Neural crest cell (in vitro differentiated cells): ENCODE results near the gene RAP1B. TPM values are rescaled to one million over a fixed set of nuclear protein-coding genes. Genes with fewer than 3 reads are reported as not detected.

Experiments
- DNase-seq: peaks from one replicate; pipeline ENCODE4 v3.0.0; 2021; ENCODE audit warnings: low read depth, mixed read lengths, low spot score
- H3K27ac Mint-ChIP-seq: one replicate; pipeline ENCODE4 v1.8.0; 2021; ENCODE audit warnings: mild to moderate bottlenecking, mixed read lengths; ENCODE audit not compliant: unreplicated experiment
- H3K27me3 Mint-ChIP-seq: 2 replicates; pipeline ENCODE4 v1.8.0; 2021; ENCODE audit warnings: low read depth, mild to moderate bottlenecking, mixed read lengths
- H3K36me3 Mint-ChIP-seq: 2 replicates; pipeline ENCODE4 v1.8.0; 2021; ENCODE audit warnings: low read depth, mild to moderate bottlenecking, mixed read lengths
- H3K4me1 Mint-ChIP-seq: 2 replicates; pipeline ENCODE4 v1.8.0; 2021; ENCODE audit warnings: mixed read lengths
- H3K4me3 Mint-ChIP-seq: one replicate; pipeline ENCODE4 v1.8.0; 2021; ENCODE audit warnings: mild to moderate bottlenecking, mixed read lengths
- H3K9me3 Mint-ChIP-seq: 2 replicates; pipeline ENCODE4 v1.8.0; 2021; ENCODE audit warnings: mixed read lengths
- CTCF ChIP-seq: fragments of 200-600 bp; sonication (generic); conservative IDR thresholded peaks from 2 replicates; pipeline ENCODE4 v1.5.0; 2021; ENCODE audit warnings: antibody characterized with exemption, mild to moderate bottlenecking
- total RNA-seq: library from RNA; stranded (reverse); gene quantifications from 2 replicates; pipeline ENCODE4 v1.2.1, GENCODE V29; 2021

RAP1B gene
- total RNA-seq, 1 donor from 2014 or later: 83.6 TPM

- no peaks in the 10 kb centered on the region for H3K4me1 Mint-ChIP-seq
- H3K4me3 Mint-ChIP-seq: no peak overlapping the region
- H3K36me3 Mint-ChIP-seq: peaks cover 23% of the 10 kb centered on the region
- H3K9me3 Mint-ChIP-seq: no peaks in the 10 kb centered on the region
- no peak for DNase-seq
- TF ChIP-seq CTCF: no peak
- no peaks in the 10 kb centered on the region for H3K27me3 Mint-ChIP-seq
- no peak overlapping the region for H3K27ac Mint-ChIP-seq
Observed at GRCh38 chr12:68695454-68695853, 84.8 kb downstream of the RAP1B start.

GRCh38 chr12:68699486-68699885, 88.8 kb downstream of the RAP1B start:
- no peak for TF ChIP-seq CTCF
- no peak overlapping the region for H3K27ac Mint-ChIP-seq
- H3K27me3 Mint-ChIP-seq: no peaks in the 10 kb centered on the region
- H3K9me3 Mint-ChIP-seq: no peaks in the 10 kb centered on the region
- DNase-seq: no peak
- H3K4me3 Mint-ChIP-seq: no peak overlapping the region
- H3K36me3 Mint-ChIP-seq: peaks cover 30% of the 10 kb centered on the region
- no peaks in the 10 kb centered on the region for H3K4me1 Mint-ChIP-seq

Other genes starting within 250 kb of the RAP1B start
- gene NUP107, start 76.1 kb downstream of the RAP1B start, total RNA-seq: 128 and 136 TPM in 2 replicates
- 15.1 and 16.1 TPM in 2 replicates for gene SLC35E3, start 135.3 kb downstream of the RAP1B start, total RNA-seq
- 123 TPM in 2 replicates for gene MDM2, start 197.3 kb downstream of the RAP1B start, total RNA-seq